Measurements from ENCODE around the gene SYNPO2.

SYNPO2 gene

DNA sequence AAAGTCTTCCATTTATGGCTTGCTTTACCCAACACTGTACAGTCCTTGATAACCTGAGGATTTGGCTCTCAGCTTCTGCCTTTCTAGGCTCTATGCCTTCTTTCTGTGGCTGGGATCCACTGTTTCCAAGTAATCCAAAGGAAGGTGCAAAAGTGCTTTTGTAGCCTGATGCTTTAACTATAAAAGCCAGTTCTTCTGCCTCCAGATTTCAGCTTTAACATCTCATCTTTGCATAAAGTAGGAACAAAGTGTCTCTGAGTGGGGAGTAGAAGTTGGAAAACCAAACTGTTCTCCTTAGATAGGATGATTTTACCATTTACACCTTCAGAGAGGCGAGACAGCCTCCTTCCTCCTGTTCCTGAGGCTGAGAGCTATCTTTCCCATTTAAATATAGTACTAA is 41.7 kb upstream of the SYNPO2 start:
- DNase-seq (ENCODE audit: low read depth), result no peak
- no peak for TF ChIP-seq CTCF (conservative IDR thresholded peaks at IDR 0.05; ENCODE audit: control insufficient read depth, insufficient read depth, low read depth, low read length)
- H3K4me3 ChIP-seq (ENCODE audit: control insufficient read depth, low read depth, low read length), result no peak overlapping the region

DNA sequence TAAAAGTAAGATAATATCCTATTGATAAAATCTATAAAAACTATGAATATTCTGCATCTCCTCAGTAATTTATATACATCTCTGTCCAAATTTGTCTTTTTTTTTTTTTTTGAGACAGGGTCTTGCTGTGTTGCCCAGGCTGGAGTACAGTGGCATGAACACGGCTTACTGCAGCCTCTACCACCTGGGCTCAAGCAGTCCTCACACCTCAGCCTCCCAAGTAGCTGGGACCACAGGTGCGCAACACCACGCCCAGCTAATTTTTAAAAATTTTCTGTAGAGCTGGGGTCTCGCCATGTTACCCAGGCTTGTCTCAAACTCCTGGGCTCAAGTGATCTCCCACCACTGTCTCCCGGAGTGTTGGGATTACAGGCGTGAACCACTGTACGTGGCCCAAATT is 40.4 kb upstream of the SYNPO2 start:
- TF ChIP-seq CTCF (conservative IDR thresholded peaks at IDR 0.05; ENCODE audit: control insufficient read depth, insufficient read depth, low read depth, low read length), result no peak
- H3K4me3 ChIP-seq (ENCODE audit: control insufficient read depth, low read depth, low read length), result no peak overlapping the region
- no peak for DNase-seq (ENCODE audit: low read depth)

GRCh38 chr4:118848901-118849300 is 39.8 kb upstream of the SYNPO2 start:
- TF ChIP-seq CTCF (conservative IDR thresholded peaks at IDR 0.05; ENCODE audit: control insufficient read depth, insufficient read depth, low read depth, low read length), result no peak
- no peak overlapping the region for H3K4me3 ChIP-seq (ENCODE audit: control insufficient read depth, low read depth, low read length)
- no peak for DNase-seq (ENCODE audit: low read depth)

DNA sequence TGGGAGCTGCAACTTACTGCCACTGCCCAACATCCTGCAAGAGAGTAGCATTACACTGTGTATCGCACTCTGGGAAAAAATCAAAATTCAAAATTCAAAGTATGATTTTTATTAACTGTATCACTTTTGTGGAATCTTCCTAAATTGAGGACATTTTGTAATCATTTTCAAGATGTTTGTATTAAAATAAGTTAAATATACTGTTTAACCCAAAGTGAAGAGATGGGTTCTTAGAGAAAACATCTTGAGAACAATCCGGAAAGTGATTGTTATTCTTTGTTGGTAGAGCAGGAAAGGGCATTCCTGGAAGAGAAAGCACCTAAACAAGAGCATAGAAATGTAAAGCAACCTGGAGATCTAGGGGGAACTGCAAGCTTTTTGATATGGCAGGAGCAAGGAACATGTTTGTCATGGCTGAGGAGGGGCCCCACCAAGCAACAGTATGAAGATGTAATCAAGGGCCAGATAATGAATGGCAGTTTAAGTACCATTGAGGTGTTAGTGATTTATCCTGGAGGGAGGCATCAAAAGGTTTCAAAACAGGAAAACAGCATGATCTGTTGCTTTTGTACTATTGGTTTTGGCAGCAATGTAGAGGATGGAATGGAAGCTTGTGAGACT is 38.7 kb upstream of the SYNPO2 start:
- TF ChIP-seq CTCF (conservative IDR thresholded peaks at IDR 0.05; ENCODE audit: control insufficient read depth, insufficient read depth, low read depth, low read length), result no peak
- DNase-seq (ENCODE audit: low read depth), result no peak
- no peak overlapping the region for H3K4me3 ChIP-seq (ENCODE audit: control insufficient read depth, low read depth, low read length)

GRCh38 chr4:118850488-118851173 is 38.0 kb upstream of the SYNPO2 start:
- no peak for TF ChIP-seq CTCF (conservative IDR thresholded peaks at IDR 0.05; ENCODE audit: control insufficient read depth, insufficient read depth, low read depth, low read length)
- DNase-seq (ENCODE audit: low read depth), result no peak
- no peak overlapping the region for H3K4me3 ChIP-seq (ENCODE audit: control insufficient read depth, low read depth, low read length)

GRCh38 chr4:118857760-118858159 is 30.9 kb upstream of the SYNPO2 start:
- DNase-seq (ENCODE audit: low read depth), result no peak
- H3K4me3 ChIP-seq (ENCODE audit: control insufficient read depth, low read depth, low read length), result no peak overlapping the region
- TF ChIP-seq CTCF (conservative IDR thresholded peaks at IDR 0.05; ENCODE audit: control insufficient read depth, insufficient read depth, low read depth, low read length), result no peak

Data from fibroblast of mammary gland (primary cell).